DND-41 (cell line): ENCODE results near the gene VIT.

Experiments
- ATAC-seq: fragments of 200-7000 bp; cut with Tn5 transposase; 3 replicates; pipeline ENCODE4 v1.9.1; 2021; ENCODE audit warnings: low read depth; ENCODE audit not compliant: insufficient read depth
- DNase-seq: peaks from one replicate; pipeline ENCODE4 v3.0.0-alpha.2; 2020
- H2AFZ ChIP-seq: 2 replicates; pipeline ENCODE4 v1.6.0; 2012; ENCODE audit warnings: low read depth, low read length
- H3K27ac ChIP-seq: 2 replicates; pipeline ENCODE4 v1.5.1; 2012; ENCODE audit warnings: low read length, inconsistent platforms
- H3K27me3 ChIP-seq: fragments of 200-600 bp; sonication (generic); 2 replicates; pipeline ENCODE4 v1.6.0; 2012; ENCODE audit warnings: low read length, mild to moderate bottlenecking, inconsistent platforms; ENCODE audit not compliant: insufficient read depth, poor library complexity
- H3K36me3 ChIP-seq: 2 replicates; pipeline ENCODE4 v1.5.1; 2012; ENCODE audit warnings: low read length, inconsistent platforms; ENCODE audit not compliant: insufficient read depth
- H3K4me1 ChIP-seq: 2 replicates; pipeline ENCODE4 v1.5.1; 2012; ENCODE audit warnings: mild to moderate bottlenecking, low read length; ENCODE audit not compliant: insufficient read depth
- H3K4me2 ChIP-seq: 2 replicates; pipeline ENCODE4 v1.6.0; 2012; ENCODE audit warnings: mild to moderate bottlenecking, moderate library complexity, low read length, inconsistent platforms; ENCODE audit not compliant: insufficient read depth
- H3K4me3 ChIP-seq, 2 experiments: fragments of 200-600 bp in 1 of 2; shearing (Covaris generic) in 1 of 2; 2 replicates each; pipeline ENCODE4 v1.5.1; 2012 to 2016; ENCODE audit warnings: inconsistent platforms in 2 of 2, low read length in 2 of 2, mild to moderate bottlenecking in 2 of 2, low read depth in 1 of 2, moderate library complexity in 1 of 2
- H3K79me2 ChIP-seq: 2 replicates; pipeline ENCODE4 v1.6.0; 2012; ENCODE audit warnings: low read length, inconsistent platforms; ENCODE audit not compliant: insufficient read depth
- H3K9ac ChIP-seq: 2 replicates; pipeline ENCODE4 v1.6.0; 2012; ENCODE audit warnings: low read depth, mild to moderate bottlenecking, inconsistent platforms, low read length, moderate library complexity
- H3K9me3 ChIP-seq: 2 replicates; pipeline ENCODE4 v1.5.1; 2012; ENCODE audit warnings: low read length, moderate library complexity, mild to moderate bottlenecking, inconsistent platforms; ENCODE audit not compliant: insufficient read depth, severe bottlenecking
- H4K20me1 ChIP-seq: 2 replicates; pipeline ENCODE4 v1.6.0; 2012; ENCODE audit warnings: low read length; ENCODE audit not compliant: insufficient read depth
- CTCF ChIP-seq: IDR thresholded peaks from 2 replicates; pipeline ENCODE4 v1.5.1; 2012; ENCODE audit warnings: borderline replicate concordance, low read length, moderate library complexity, mild to moderate bottlenecking; ENCODE audit not compliant: poor library complexity, severe bottlenecking; ENCODE audit errors: extremely low read depth
- EZH2 ChIP-seq: IDR thresholded peaks from 3 replicates; pipeline ENCODE4 v1.6.1; 2012; ENCODE audit warnings: borderline replicate concordance, low read depth, mild to moderate bottlenecking, moderate library complexity, low read length, inconsistent platforms; ENCODE audit not compliant: severe bottlenecking

The VIT gene

DNA sequence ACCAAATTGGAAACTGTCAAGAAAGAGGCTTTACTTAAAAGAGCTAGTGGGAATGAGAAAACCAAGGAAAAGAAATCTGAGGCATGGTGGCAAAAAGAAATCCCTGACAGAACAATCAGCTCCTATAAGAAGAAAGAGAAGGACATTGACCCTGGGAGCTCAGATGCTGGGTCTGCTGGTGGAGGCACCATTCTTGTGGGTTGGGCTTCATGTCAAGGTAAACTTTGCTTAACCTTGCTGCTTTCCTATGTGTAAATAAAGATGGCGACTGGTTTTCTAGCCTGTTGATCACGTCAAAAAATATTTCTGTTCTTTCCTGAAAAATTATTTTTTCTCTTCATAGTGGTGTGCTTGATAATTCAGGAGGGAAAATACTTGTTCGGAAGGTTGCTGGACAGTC is 58.1 kb downstream of the VIT start:
- no peaks in the 10 kb centered on the region for H4K20me1 ChIP-seq
- H3K4me3 ChIP-seq, result no peak overlapping the region
- H3K9me3 ChIP-seq, result no peaks in the 10 kb centered on the region
- TF ChIP-seq CTCF, result no peak
- TF ChIP-seq EZH2, result no peak
- no peak overlapping the region for H3K4me2 ChIP-seq
- no peak overlapping the region for H3K27ac ChIP-seq
- no peak overlapping the region for H3K9ac ChIP-seq
- DNase-seq (no peak), ATAC-seq (no peak)
- no peaks in the 10 kb centered on the region for H3K36me3 ChIP-seq
- no peaks in the 10 kb centered on the region for H3K4me1 ChIP-seq
- H2AFZ ChIP-seq, result no peak overlapping the region
- H3K27me3 ChIP-seq, result peaks cover 6% of the 10 kb centered on the region
- no peaks in the 10 kb centered on the region for H3K79me2 ChIP-seq

DNA sequence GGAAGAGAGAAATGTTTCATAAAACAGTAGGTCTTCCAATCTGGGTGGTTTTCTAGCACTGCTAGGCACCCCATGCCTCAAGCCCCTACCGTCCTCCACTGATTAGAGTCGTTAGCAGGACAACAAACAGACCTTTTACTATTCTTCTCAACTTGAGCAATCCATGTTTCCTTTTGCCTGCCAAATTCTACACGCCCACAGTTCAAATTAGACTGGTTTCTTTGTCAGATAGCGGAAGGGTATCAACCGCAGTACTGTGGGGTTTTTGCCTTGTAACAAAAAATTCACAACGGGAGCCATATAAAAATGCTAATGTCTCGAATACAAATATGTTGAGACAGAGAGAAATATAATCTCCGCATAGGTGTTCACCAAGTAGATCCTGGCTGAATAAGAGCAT is 59.9 kb downstream of the VIT start:
- Histone ChIP-seq H3K36me3 (no peaks in the 10 kb centered on the region), H3K4me2 (no peak overlapping the region), H3K27me3 (peaks cover 10% of the 10 kb centered on the region), H3K4me3 (no peak overlapping the region), H3K9ac (no peak overlapping the region), H4K20me1 (no peaks in the 10 kb centered on the region), H3K27ac (no peak overlapping the region), H3K9me3 (no peaks in the 10 kb centered on the region), H3K79me2 (no peaks in the 10 kb centered on the region), H3K4me1 (no peaks in the 10 kb centered on the region), H2AFZ (no peak overlapping the region)
- no peak for ATAC-seq
- no peak for TF ChIP-seq EZH2
- no peak for TF ChIP-seq CTCF
- no peak for DNase-seq

GRCh38 chr2:36762764-36763490 is 66.4 kb downstream of the VIT start:
- Histone ChIP-seq H3K9ac (no peak overlapping the region), H3K27me3 (peaks cover 9% of the 10 kb centered on the region), H2AFZ (no peak overlapping the region), H3K4me3 (no peak overlapping the region), H3K79me2 (no peaks in the 10 kb centered on the region), H4K20me1 (no peaks in the 10 kb centered on the region), H3K36me3 (no peaks in the 10 kb centered on the region), H3K4me2 (no peak overlapping the region), H3K9me3 (no peaks in the 10 kb centered on the region), H3K27ac (no peak overlapping the region), H3K4me1 (no peaks in the 10 kb centered on the region)
- no peak for ATAC-seq
- TF ChIP-seq EZH2 (no peak), CTCF (no peak)
- no peak for DNase-seq

GRCh38 chr2:36769106-36769505 is 72.6 kb downstream of the VIT start:
- Histone ChIP-seq H3K4me2 (no peak overlapping the region), H3K27me3 (peaks cover 2% of the 10 kb centered on the region), H3K9ac (no peak overlapping the region), H3K4me3 (no peak overlapping the region), H3K36me3 (no peaks in the 10 kb centered on the region), H2AFZ (no peak overlapping the region), H4K20me1 (no peaks in the 10 kb centered on the region), H3K4me1 (no peaks in the 10 kb centered on the region), H3K79me2 (no peaks in the 10 kb centered on the region), H3K9me3 (no peaks in the 10 kb centered on the region), H3K27ac (no peak overlapping the region)
- DNase-seq, result no peak
- TF ChIP-seq EZH2, result no peak
- no peak for TF ChIP-seq CTCF
- no peak for ATAC-seq
